Thyroid gland (tissue), 4 donors: Measurements from ENCODE around the gene C19orf81.

Experiments used
- POLR2A ChIP-seq, 2 donors: fragments of 450-650 bp; IDR thresholded peaks; one replicate each; pipeline ENCODE4 v1.6.1; 2017; ENCODE audit warnings: antibody characterized with exemption in 2 of 2, mild to moderate bottlenecking in 2 of 2, moderate library complexity in 1 of 2
- TF ChIP-seq, protein P1 (sequence below), 6 experiments: fragments of 200-600 bp in 3 of 6; fragments of 450-650 bp in 3 of 6; sonication (generic) in 3 of 6; IDR thresholded peaks; one replicate each; pipeline ENCODE4 v1.5.1; 2016 to 2019; ENCODE audit warnings: antibody characterized with exemption in 6 of 6, mild to moderate bottlenecking in 2 of 6, inconsistent platforms in 1 of 6, moderate library complexity in 1 of 6

DNA sequence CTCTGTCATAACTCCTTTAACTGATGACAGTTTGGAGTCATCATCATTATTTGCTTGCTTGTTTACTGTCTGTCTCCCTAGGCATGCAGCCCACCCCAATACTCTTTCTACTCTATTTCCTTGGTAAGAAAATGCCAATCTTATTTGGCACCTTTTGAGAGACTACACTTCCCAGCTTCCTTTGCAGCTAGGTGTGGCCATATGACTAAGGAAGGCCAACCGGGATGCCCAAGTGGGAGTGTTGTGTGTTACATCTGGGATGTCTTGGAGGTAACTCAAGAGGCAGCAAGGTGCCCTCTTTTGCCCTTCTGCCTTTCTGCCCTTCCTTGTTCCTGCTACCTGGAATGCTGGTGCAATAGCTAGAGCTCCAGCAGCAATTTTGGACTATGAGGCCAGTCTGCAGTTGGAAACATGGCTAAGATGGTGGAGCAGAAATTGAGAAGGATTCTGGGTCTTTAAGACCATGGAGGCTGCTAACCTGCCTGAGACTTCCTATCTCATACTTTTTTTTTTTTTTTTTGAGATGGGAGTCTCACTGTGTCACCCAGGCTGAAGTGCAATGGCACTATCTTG lies 27.5 kb downstream of the C19orf81 start:
- TF ChIP-seq POLR2A (IDR thresholded peaks at IDR 0.05), result no peak
- TF ChIP-seq, protein P1, sequence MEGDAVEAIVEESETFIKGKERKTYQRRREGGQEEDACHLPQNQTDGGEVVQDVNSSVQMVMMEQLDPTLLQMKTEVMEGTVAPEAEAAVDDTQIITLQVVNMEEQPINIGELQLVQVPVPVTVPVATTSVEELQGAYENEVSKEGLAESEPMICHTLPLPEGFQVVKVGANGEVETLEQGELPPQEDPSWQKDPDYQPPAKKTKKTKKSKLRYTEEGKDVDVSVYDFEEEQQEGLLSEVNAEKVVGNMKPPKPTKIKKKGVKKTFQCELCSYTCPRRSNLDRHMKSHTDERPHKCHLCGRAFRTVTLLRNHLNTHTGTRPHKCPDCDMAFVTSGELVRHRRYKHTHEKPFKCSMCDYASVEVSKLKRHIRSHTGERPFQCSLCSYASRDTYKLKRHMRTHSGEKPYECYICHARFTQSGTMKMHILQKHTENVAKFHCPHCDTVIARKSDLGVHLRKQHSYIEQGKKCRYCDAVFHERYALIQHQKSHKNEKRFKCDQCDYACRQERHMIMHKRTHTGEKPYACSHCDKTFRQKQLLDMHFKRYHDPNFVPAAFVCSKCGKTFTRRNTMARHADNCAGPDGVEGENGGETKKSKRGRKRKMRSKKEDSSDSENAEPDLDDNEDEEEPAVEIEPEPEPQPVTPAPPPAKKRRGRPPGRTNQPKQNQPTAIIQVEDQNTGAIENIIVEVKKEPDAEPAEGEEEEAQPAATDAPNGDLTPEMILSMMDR (IDR thresholded peaks at IDR 0.05), result no peak
